A549 (cell line): ENCODE results near the gene HEXD.

Experiments
- CTCF ChIP-seq: fragments of >200 bp; sonication (Bioruptor Twin); formaldehyde crosslinking; IDR thresholded peaks from 3 replicates; pipeline ENCODE4 v1.5.1; 2016
- EP300 ChIP-seq, 2 experiments: fragments of >200 bp; sonication (Bioruptor Twin); formaldehyde crosslinking; IDR thresholded peaks; 2 replicates in 1 of 2; 3 replicates in 1 of 2; pipeline ENCODE4 v1.6.1; 2016 to 2017
- ESRRA ChIP-seq: fragments of 150-350 bp; IDR thresholded peaks from 2 replicates; pipeline ENCODE4 v1.6.1; 2014; ENCODE audit warnings: mild to moderate bottlenecking, low read length, borderline replicate concordance
- JUN ChIP-seq, 2 experiments: fragments of >200 bp; sonication (Bioruptor Twin); formaldehyde crosslinking; IDR thresholded peaks; 2 replicates in 1 of 2; 3 replicates in 1 of 2; pipeline ENCODE4 v1.6.1; 2016 to 2017
- NFE2L2 ChIP-seq: fragments of 150-350 bp; conservative IDR thresholded peaks from 2 replicates; pipeline ENCODE4 v1.6.1; 2014; ENCODE audit warnings: low read length
- ZFP36 ChIP-seq: fragments of 450-650 bp; IDR thresholded peaks from 2 replicates; pipeline ENCODE4 v1.6.1; 2014; ENCODE audit warnings: borderline replicate concordance; ENCODE audit not compliant: partially characterized antibody
- ZSCAN20 ChIP-seq: fragments of 250-450 bp; sonication (Bioruptor Pico); IDR thresholded peaks from 2 replicates; pipeline ENCODE4 v1.8.0; 2022; ENCODE audit warnings: mild to moderate bottlenecking, moderate library complexity
- TF ChIP-seq, protein P1 (sequence below): fragments of 450-650 bp; IDR thresholded peaks from 2 replicates; pipeline ENCODE4 v1.6.1; 2014; ENCODE audit warnings: antibody characterized with exemption
- TF ChIP-seq, protein P2 (sequence below): IDR thresholded peaks from 2 replicates; pipeline ENCODE4 v1.6.1; 2012

GRCh38 chr17:82396601-82397435 lies 21.3 kb upstream of the HEXD start:
- TF ChIP-seq, protein P1, sequence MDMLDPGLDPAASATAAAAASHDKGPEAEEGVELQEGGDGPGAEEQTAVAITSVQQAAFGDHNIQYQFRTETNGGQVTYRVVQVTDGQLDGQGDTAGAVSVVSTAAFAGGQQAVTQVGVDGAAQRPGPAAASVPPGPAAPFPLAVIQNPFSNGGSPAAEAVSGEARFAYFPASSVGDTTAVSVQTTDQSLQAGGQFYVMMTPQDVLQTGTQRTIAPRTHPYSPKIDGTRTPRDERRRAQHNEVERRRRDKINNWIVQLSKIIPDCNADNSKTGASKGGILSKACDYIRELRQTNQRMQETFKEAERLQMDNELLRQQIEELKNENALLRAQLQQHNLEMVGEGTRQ: no peak
- TF ChIP-seq ZFP36: no peak
- TF ChIP-seq CTCF: no peak
- no peak for TF ChIP-seq JUN (IDR thresholded peaks at IDR 0.05)
- TF ChIP-seq, protein P2, sequence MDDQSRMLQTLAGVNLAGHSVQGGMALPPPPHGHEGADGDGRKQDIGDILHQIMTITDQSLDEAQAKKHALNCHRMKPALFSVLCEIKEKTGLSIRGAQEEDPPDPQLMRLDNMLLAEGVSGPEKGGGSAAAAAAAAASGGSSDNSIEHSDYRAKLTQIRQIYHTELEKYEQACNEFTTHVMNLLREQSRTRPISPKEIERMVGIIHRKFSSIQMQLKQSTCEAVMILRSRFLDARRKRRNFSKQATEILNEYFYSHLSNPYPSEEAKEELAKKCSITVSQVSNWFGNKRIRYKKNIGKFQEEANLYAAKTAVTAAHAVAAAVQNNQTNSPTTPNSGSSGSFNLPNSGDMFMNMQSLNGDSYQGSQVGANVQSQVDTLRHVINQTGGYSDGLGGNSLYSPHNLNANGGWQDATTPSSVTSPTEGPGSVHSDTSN: no peak
- no peak for TF ChIP-seq EP300 (IDR thresholded peaks at IDR 0.05)
- TF ChIP-seq ESRRA: no peak
- TF ChIP-seq NFE2L2: no peak
- TF ChIP-seq ZSCAN20 (CRISPR knock-in tag): no peak
